Heart right ventricle (tissue), 16 donors: ENCODE results near the gene SUV39H2. TPM values are rescaled to one million over a fixed set of nuclear protein-coding genes. Genes with fewer than 3 reads are reported as not detected.

Experiments
- ATAC-seq, 8 donors: fragments of 200-7000 bp; cut with Tn5 transposase; one replicate each; pipeline ENCODE4 v1.9.1; 2020; ENCODE audit warnings: mild to moderate bottlenecking in 8 of 8, moderate library complexity in 8 of 8, moderate number of reproducible peaks in 1 of 8
- DNase-seq, 2 donors: peaks; one replicate each; pipeline ENCODE4 v3.0.0-alpha.2; 2020
- H3K27ac ChIP-seq, 10 donors: fragments of 200-600 bp; sonication (generic) in 2 of 10; one replicate each; pipeline versions ENCODE4 v1.5.0 to v1.8.0; 2020 to 2022; ENCODE audit warnings: mild to moderate bottlenecking in 3 of 10
- H3K27me3 ChIP-seq, 7 donors: fragments of 200-600 bp; one replicate each; pipeline ENCODE4 v1.8.0; 2021 to 2022; ENCODE audit warnings: mild to moderate bottlenecking in 2 of 7
- H3K36me3 ChIP-seq, 9 donors: fragments of 200-600 bp; sonication (generic) in 1 of 9; one replicate each; pipeline versions ENCODE4 v1.5.0 to v1.8.0; 2020 to 2022; ENCODE audit warnings: mild to moderate bottlenecking in 2 of 9
- H3K4me1 ChIP-seq, 9 donors: fragments of 200-600 bp; sonication (generic) in 1 of 9; one replicate each; pipeline versions ENCODE4 v1.5.0 to v1.8.0; 2020 to 2022; ENCODE audit warnings: mild to moderate bottlenecking in 4 of 9
- H3K4me3 ChIP-seq, 10 donors: fragments of 200-600 bp; sonication (generic) in 2 of 10; one replicate each; pipeline versions ENCODE4 v1.5.0 to v1.8.0; 2020 to 2022; ENCODE audit warnings: mild to moderate bottlenecking in 7 of 10, moderate library complexity in 2 of 10
- H3K9me3 ChIP-seq, 11 donors: fragments of 200-600 bp in 10 of 11; sonication (generic) in 2 of 11; one replicate each; pipeline versions ENCODE4 v1.5.0 to v1.8.0; 2013 to 2022; ENCODE audit warnings: mild to moderate bottlenecking in 2 of 11, control low read depth in 1 of 11, moderate library complexity in 1 of 11
- WGBS, 2 donors: extraction: QIAGEN DNeasy Blood & Tissue Kit; methylation state at CpG; one replicate each; pipeline ENCODE4 v1.1.7; 2013; ENCODE audit warnings: inconsistent platforms in 1 of 2; 5-methylcytosine and 5-hydroxymethylcytosine counted together
- intact Hi-C, 10 donors: fragments of 100-400 bp; cut with DNase I; formaldehyde crosslinking; loops; one replicate each; pipeline versions ENCODE4 v1.11.1 to v1.14.2; 2022
- polyA plus RNA-seq, 2 donors: library from polyadenylated mRNA; stranded (reverse); fragments of 200-250 nt; gene quantifications; one replicate each; pipeline ENCODE4 v1.2.3, GENCODE V29; 2013
- total RNA-seq, 10 donors: library from RNA; stranded (reverse); fragmentation: NEBNext Ultra II Directional in 3 of 10; extraction: Animal tissue kit (Norgen Biotek cat#: 25700) in 3 of 10; gene quantifications; one replicate each; pipeline versions ENCODE4 v1.2.1 to v1.2.4, GENCODE V29; 2021 to 2023
- TF ChIP-seq, protein P1 (sequence below), 9 donors: fragments of 200-600 bp; sonication (generic) in 2 of 9; IDR thresholded peaks; one replicate each; pipeline versions ENCODE4 v1.5.0 to v1.8.0; 2021 to 2022; ENCODE audit warnings: antibody characterized with exemption in 9 of 9, mild to moderate bottlenecking in 5 of 9, moderate library complexity in 1 of 9
- donor health status: Arrhythmogenic right ventricular cardiomyopathy.
- donor health status: ischemic (EF 13 %, LVEDD 7.1; RV severe dilation, severe dysfunction).
- donor health status: healthy with polysubstance abuse.
- donor health status: DM: no; HTN: yes; CAD: no.
- donor health status: DM: no; HTN: no; CAD: no.
- donor health status: ischemic (EF 25% LVEDD 6.9; RV normal size, moderate dysfunction).
- donor health status: ischemic (EF 25% LVEDD 5.7; RV mildly dilated, moderate dysfunction).
- donor health status: healthy.
- donor health status: DM: yes; HTN: yes; CAD: no.
- donor health status: Ischemic cardiomyopathy.
- donor health status: ischemic (EF 35%, LVEDD 5.7; RV mildly dilated, moderate dysfunction).
- donor health status: nonischemic (EF 11% LVEDD 7.7; RV severe dilation, severe dysfunction).
- donor health status: DM: yes; HTN: yes; CAD: no.
- donor health status: PGD.
- donor health status: ischemic (EF 29% LVEDD 5.4; RV normal size, mild dysfunction).
- donor health status: nonischemic (EF 23%, LVEDD 6.1; RV moderate dilation, normal function).

SUV39H2 gene
- total and polyA plus RNA-seq, 12 donors, result 1.1 to 9.1 (median 7.0) TPM

- DNase-seq (no peak), ATAC-seq (no peak)
- Histone ChIP-seq H3K27ac (peak overlapping the region in 7 of 10 donors; percentile 92 to 99 (median 97)), H3K4me3 (no peak overlapping the region), H3K4me1 (peaks cover 0 to 45% (median 30%) of the 10 kb centered on the region in 9 donors), H3K36me3 (peaks cover 0 to 19% (median 3%) of the 10 kb centered on the region in 9 donors), H3K9me3 (no peaks in the 10 kb centered on the region), H3K27me3 (no peaks in the 10 kb centered on the region)
- intact Hi-C loops, result loop anchor here in 8 of 10 donors (5.0 to 10.0 kb wide), 5 partner anchors 34 to 229 kb away; partner anchors contain the start of genes CDNF (in 7 of the 8), HSPA14 (in 7 of the 8), MSANTD7 (in 7 of the 8) and MEIG1 (in 2 of the 8)
- TF ChIP-seq, protein P1, sequence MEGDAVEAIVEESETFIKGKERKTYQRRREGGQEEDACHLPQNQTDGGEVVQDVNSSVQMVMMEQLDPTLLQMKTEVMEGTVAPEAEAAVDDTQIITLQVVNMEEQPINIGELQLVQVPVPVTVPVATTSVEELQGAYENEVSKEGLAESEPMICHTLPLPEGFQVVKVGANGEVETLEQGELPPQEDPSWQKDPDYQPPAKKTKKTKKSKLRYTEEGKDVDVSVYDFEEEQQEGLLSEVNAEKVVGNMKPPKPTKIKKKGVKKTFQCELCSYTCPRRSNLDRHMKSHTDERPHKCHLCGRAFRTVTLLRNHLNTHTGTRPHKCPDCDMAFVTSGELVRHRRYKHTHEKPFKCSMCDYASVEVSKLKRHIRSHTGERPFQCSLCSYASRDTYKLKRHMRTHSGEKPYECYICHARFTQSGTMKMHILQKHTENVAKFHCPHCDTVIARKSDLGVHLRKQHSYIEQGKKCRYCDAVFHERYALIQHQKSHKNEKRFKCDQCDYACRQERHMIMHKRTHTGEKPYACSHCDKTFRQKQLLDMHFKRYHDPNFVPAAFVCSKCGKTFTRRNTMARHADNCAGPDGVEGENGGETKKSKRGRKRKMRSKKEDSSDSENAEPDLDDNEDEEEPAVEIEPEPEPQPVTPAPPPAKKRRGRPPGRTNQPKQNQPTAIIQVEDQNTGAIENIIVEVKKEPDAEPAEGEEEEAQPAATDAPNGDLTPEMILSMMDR (IDR thresholded peaks at IDR 0.05), result no peak
- 95 to 96% methylated on average over 12 of the region's 12 CpGs for WGBS, 2 donors
Measured at GRCh38 chr10:14875941-14876340, 2.7 kb upstream of the SUV39H2 start.

- Histone ChIP-seq H3K27me3 (no peaks in the 10 kb centered on the region), H3K4me3 (peak overlapping the region in 8 of 10 donors; percentile 77 to 96 (median 87)), H3K9me3 (no peaks in the 10 kb centered on the region), H3K4me1 (peaks cover 0 to 45% (median 30%) of the 10 kb centered on the region in 9 donors), H3K36me3 (peaks cover 0 to 10% (median 0%) of the 10 kb centered on the region in 9 donors), H3K27ac (peak overlapping the region in 8 of 10 donors; percentile 92 to 99 (median 96))
- ATAC-seq (peak in 4 of 8 donors; percentile 29 to 59 (median 34)), DNase-seq (peak in 1 of 2 donors; percentile 42)
- WGBS, 2 donors, result 66 to 69% methylated on average over 9 of the region's 9 CpGs
- intact Hi-C loops, result loop anchor here in 8 of 10 donors (5.0 to 10.0 kb wide), 5 partner anchors 34 to 228 kb away; partner anchors contain the start of genes CDNF (in 7 of the 8), HSPA14 (in 7 of the 8), MSANTD7 (in 7 of the 8) and MEIG1 (in 2 of the 8)
- TF ChIP-seq, protein P1 (IDR thresholded peaks at IDR 0.05), result no peak
Measured at GRCh38 chr10:14876764-14877163, 1.9 kb upstream of the SUV39H2 start.

DNA sequence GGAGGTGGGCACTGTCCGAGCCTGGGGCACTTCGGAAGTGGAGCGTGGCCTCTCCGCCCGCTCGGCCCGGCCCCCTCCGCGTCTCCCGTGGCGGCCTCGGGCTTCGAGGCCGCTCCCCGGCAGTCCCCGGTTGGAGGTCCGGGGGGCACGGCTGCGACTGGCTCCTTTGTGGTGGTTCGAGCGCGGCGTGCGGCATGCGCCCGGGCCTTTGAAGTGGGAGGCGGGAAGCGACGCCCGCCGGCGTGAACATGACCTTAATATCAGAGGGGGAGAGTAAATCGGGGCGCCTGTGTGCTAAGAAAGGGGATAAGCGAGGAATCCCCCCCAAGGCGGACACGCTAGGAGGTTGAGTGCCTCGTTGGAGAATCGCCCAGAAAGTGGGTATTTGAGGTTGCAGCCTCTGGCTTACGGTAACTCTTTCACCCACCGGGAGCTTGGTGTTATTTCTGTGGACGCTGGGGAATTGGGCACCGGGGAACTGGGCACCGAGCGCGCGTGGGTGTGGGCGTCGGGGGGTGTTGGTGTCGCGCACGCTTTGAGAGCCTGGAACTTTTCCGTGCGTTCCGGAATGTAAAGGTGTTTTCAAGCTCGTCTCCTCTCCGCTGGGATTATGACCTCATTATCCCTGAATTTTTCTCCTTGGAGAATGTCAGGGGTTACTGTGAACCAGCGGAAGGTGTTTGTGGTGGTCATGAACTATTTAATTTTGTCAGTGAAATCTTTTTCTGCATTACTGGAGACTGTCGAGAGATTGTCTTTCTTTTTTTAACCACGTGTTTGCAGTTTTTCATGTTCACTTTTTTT lies 660 bp downstream of the SUV39H2 start:
- Histone ChIP-seq H3K27ac (peak overlapping the region in 9 of 10 donors; percentile 92 to 99 (median 96)), H3K4me1 (peaks cover 0 to 43% (median 30%) of the 10 kb centered on the region in 9 donors), H3K27me3 (no peaks in the 10 kb centered on the region), H3K36me3 (no peaks in the 10 kb centered on the region), H3K4me3 (peak overlapping the region; percentile 68 to 96 (median 85)), H3K9me3 (no peaks in the 10 kb centered on the region)
- DNase-seq (peak in 1 of 2 donors; percentile 14), ATAC-seq (peak in 2 of 8 donors; percentile 1 to 6)
- WGBS, 2 donors, result 0 to 1% methylated on average over 60 of the region's 60 CpGs
- intact Hi-C loops, result loop anchor here in 9 of 10 donors (2.0 to 10.0 kb wide), 7 partner anchors 37 to 225 kb away; partner anchors contain the start of genes CDNF (in 8 of the 9), HSPA14 (in 8 of the 9), MSANTD7 (in 8 of the 9) and MEIG1 (in 3 of the 9)
- TF ChIP-seq, protein P1 (IDR thresholded peaks at IDR 0.05), result no peak

DNA sequence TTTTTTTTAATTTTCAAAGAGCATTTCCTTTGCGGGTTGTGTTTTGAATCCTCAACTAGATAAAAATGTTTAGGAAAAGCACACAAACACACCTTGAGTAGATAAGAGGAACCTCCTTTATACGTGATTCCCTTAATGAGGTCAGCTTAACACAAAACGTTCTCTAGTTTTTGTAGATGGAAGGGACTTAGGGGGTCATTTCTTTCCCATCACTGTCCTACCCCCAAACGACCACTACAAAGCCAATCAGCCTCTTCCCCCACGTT lies 1.2 kb downstream of the SUV39H2 start:
- Histone ChIP-seq H3K27ac (no peak overlapping the region), H3K4me3 (peak overlapping the region in 9 of 10 donors; percentile 68 to 96 (median 84)), H3K4me1 (peaks cover 0 to 38% (median 30%) of the 10 kb centered on the region in 9 donors), H3K9me3 (no peaks in the 10 kb centered on the region), H3K27me3 (no peaks in the 10 kb centered on the region), H3K36me3 (no peaks in the 10 kb centered on the region)
- intact Hi-C loops, result loop anchor here in 9 of 10 donors (2.0 to 10.0 kb wide), 8 partner anchors 38 to 225 kb away; partner anchors contain the start of genes CDNF (in 8 of the 9), HSPA14 (in 8 of the 9), MSANTD7 (in 8 of the 9) and MEIG1 (in 4 of the 9)
- no peak for DNase-seq
- ATAC-seq, result no peak
- TF ChIP-seq, protein P1 (IDR thresholded peaks at IDR 0.05), result no peak
- WGBS, 2 donors, result 4 to 8% methylated on average over 5 of the region's 5 CpGs
